HG02678 (cell line): ENCODE data around the gene CELSR2.

Experiments
- ATAC-seq: cut with Tn5 transposase; IDR thresholded peaks from one replicate; pipeline ENCODE4 v1.9.1; 2021; ENCODE audit warnings: mild to moderate bottlenecking, moderate library complexity; ENCODE audit not compliant: unreplicated experiment

Gene CELSR2

DNA sequence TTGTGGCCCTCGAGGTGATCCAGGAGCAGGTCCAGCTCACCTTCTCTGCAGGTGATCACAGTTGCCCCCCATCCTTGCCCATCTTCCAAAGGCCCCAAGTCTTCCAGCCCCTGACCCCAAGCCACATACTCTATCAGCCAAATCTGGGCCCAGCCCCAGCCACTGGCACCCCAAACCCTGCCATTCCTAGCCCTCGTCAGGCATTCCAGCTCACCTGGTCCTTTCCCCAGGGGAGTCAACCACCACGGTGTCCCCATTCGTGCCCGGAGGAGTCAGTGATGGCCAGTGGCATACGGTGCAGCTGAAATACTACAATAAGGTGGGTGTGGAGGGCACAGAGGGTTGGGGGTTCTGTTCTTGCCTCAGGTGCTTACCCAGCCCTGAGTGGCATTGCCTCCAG lies 12.2 kb downstream of the CELSR2 start:
- ATAC-seq, result no peak

DNA sequence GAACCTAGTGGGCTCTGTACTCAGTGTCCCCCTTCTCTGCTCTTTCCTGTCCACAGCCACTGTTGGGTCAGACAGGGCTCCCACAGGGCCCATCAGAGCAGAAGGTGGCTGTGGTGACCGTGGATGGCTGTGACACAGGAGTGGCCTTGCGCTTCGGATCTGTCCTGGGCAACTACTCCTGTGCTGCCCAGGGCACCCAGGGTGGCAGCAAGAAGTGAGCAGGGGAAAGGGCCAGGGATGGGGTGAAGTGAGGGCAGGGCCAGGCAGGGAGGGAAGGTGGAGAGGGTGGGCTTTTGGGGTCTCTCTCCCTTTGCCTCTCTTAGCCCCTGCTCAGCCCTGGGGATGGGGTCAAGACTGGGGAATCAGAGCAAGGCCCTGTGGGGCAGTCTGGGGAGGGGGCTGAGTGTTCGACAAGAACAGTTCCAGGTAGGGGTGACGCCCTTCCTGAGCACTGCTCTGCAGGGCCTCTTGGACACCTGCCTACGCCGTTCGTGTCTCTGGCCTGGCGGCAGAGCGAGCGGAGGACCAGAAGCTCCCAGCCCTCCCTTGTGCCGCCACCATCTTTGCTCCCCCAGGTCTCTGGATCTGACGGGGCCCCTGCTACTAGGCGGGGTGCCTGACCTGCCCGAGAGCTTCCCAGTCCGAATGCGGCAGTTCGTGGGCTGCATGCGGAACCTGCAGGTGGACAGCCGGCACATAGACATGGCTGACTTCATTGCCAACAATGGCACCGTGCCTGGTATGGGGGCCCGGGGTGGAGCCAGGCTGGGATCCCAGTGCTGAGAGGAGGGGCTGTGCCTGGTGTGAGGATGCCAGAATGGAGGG lies 13.1 kb downstream of the CELSR2 start:
- no peak for ATAC-seq

DNA sequence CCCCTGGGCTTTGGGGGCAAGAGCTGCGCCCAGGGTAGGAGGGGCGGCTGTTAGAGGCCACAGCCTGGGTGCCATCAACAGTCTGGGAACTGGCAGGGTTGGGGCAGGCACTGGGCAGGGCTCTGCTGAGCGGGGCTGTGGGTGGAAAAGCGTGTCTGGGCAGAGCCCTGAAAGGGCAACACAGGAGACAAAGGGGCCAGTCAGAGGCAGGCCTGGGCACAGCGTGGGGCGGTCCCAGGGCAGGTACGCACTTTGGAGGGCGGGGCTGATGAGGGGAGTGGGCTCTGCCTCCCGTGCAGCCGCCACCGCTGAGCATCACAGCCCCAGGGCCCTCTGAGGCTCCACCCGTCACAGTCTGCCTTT lies 13.9 kb downstream of the CELSR2 start:
- ATAC-seq, result peak; percentile 10

DNA sequence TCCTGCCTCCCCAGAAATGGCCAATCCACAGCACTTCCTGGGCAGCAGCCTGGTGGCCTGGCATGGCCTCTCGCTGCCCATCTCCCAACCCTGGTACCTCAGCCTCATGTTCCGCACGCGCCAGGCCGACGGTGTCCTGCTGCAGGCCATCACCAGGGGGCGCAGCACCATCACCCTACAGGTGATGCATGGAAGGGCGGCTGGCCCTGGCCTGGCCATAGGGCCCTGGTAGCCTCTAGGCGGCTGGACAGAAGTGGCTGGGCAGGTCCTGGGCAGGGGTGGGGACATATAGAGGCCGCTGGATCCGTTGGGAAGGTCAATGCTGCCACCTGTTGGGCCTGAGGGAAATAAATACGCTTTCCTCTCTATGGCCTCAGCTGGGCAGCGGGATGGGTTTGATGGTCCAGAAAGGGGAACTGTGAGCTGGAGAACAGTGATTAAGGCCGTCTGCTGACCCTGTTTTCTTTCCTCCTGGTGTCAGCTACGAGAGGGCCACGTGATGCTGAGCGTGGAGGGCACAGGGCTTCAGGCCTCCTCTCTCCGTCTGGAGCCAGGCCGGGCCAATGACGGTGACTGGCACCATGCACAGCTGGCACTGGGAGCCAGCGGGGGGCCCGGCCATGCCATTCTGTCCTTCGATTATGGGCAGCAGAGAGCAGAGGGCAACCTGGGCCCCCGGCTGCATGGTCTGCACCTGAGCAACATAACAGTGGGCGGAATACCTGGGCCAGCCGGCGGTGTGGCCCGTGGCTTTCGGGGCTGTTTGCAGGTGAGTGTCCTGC lies 14.4 kb downstream of the CELSR2 start:
- ATAC-seq, result peak; percentile 77

DNA sequence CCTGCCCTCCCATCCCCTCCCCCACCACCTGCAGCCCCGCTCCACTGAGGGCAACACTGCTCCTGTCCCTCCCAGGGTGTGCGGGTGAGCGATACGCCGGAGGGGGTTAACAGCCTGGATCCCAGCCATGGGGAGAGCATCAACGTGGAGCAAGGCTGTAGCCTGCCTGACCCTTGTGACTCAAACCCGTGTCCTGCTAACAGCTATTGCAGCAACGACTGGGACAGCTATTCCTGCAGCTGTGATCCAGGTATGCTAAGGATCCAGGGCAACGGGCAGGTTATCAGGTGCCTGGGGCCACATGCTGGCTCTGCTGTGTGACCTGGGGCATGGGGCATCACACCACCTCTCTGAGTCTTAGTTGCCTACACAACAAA lies 15.0 kb downstream of the CELSR2 start:
- no peak for ATAC-seq

DNA sequence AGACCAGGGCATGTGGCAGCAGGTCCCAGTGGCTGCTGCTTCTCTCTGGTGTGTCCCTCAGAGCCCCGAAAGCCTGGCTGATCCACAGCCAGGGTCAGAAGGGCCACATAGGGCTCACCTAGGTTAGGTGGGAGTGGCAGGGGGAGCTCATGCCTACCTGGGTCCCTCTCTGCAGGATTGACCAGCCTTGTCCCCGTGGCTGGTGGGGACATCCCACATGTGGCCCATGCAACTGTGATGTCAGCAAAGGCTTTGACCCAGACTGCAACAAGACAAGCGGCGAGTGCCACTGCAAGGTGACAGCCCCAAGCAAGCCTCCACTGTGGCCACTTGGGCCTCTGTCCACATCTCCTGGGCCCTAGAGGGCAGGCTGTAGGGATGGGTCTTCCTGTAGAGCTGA lies 15.7 kb downstream of the CELSR2 start:
- no peak for ATAC-seq

DNA sequence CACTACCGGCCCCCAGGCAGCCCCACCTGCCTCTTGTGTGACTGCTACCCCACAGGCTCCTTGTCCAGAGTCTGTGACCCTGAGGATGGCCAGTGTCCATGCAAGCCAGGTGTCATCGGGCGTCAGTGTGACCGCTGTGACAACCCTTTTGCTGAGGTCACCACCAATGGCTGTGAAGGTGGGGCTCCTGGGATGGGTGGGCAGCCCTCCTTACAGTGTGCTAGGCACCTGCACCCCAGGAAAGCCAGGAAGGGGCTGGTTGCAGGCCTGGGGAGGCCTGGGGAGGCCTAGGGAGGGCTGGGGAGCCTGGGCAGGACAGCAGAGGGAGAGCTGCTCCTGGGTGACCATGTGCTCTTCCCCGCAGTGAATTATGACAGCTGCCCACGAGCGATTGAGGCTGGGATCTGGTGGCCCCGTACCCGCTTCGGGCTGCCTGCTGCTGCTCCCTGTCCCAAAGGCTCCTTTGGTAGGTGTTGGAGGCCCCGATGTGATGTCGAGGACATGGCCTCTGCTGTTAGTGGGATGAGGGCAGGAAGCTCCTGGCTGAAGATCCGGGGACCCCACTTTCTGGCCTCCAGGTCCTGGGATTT lies 16.5 kb downstream of the CELSR2 start:
- no peak for ATAC-seq

DNA sequence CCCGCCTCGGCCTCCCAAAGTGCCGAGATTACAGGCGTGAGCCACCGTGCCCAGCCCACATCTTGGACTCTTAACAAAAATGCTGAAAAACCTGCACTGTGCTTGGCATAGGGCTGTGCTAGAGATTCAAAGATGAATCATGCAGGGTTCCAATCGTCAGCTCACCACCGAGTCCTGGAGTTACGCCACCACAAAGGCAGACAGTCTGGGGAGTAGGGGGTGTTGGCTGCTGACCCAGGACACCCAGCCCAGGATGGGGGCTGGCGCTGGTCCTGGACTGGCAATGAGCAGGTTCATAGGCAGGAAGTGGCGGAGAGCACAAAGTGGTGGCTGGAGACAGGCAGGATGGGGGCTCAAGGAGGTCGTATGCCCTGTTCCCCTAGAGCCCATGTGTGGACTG lies 17.6 kb downstream of the CELSR2 start:
- no peak for ATAC-seq

DNA sequence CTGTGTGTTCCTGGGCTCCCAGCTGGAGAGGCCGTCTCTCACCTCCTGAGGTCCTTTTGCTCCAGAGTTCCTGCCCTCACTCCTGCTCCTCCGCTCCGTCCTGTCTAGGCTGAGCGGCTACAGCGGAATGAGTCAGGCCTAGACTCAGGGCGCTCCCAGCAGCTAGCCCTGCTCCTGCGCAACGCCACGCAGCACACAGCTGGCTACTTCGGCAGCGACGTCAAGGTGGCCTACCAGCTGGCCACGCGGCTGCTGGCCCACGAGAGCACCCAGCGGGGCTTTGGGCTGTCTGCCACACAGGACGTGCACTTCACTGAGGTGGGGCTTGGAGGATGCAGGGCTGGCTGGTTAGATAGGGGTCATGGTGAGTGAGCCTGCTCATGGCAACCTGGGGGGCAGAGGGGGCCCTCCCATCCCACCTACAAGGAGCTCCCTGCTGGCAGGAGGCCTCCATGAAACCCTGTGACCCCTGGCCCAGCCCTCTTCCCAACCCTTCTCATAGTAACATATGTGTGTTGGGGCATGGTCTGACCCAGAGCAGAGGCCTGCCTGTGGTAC lies 18.5 kb downstream of the CELSR2 start:
- ATAC-seq, result no peak

DNA sequence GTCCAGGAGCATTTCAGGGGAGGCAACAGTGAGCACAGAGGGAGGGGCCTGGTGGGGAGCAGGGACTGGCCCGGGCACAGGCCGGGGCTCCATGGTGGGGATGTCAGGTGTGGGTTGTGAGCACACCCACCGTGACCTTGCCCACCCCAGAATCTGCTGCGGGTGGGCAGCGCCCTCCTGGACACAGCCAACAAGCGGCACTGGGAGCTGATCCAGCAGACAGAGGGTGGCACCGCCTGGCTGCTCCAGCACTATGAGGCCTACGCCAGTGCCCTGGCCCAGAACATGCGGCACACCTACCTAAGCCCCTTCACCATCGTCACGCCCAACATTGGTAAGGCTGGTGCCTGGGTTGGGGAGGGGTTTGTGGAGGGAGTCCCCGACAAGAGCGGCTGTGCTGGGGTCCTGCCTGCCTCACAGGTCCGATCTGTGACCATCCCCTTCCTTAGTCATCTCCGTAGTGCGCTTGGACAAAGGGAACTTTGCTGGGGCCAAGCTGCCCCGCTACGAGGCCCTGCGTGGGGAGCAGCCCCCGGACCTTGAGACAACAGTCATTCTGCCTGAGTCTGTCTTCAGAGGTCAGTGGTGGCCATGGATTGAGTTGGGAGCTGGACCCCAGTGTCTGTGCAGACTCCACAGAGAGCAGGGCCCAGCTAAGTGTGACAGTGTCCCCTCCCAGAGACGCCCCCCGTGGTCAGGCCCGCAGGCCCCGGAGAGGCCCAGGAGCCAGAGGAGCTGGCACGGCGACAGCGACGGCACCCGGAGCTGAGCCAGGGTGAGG lies 19.3 kb downstream of the CELSR2 start:
- ATAC-seq, result no peak

DNA sequence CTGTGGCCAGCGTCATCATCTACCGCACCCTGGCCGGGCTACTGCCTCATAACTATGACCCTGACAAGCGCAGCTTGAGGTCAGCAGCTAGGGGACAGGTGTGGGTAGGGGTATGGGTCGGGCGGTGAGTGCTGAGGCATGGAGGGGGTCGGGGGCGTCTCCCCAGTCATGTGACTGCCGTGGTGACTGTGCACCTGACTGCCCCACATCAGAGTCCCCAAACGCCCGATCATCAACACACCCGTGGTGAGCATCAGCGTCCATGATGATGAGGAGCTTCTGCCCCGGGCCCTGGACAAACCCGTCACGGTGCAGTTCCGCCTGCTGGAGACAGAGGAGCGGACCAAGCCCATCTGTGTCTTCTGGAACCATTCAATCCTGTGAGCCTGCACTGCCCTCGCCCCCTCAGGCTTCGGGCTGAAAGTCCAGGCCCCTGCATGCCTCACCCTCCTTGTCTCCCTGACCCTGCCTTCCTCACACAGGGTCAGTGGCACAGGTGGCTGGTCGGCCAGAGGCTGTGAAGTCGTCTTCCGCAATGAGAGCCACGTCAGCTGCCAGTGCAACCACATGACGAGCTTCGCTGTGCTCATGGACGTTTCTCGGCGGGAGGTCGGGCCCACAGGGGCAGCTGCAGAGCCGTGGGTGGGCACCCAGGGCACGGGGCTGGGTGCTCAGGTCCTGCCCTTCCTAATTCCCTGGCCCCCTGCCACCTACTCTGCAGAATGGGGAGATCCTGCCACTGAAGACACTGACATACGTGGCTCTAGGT lies 20.1 kb downstream of the CELSR2 start:
- no peak for ATAC-seq

DNA sequence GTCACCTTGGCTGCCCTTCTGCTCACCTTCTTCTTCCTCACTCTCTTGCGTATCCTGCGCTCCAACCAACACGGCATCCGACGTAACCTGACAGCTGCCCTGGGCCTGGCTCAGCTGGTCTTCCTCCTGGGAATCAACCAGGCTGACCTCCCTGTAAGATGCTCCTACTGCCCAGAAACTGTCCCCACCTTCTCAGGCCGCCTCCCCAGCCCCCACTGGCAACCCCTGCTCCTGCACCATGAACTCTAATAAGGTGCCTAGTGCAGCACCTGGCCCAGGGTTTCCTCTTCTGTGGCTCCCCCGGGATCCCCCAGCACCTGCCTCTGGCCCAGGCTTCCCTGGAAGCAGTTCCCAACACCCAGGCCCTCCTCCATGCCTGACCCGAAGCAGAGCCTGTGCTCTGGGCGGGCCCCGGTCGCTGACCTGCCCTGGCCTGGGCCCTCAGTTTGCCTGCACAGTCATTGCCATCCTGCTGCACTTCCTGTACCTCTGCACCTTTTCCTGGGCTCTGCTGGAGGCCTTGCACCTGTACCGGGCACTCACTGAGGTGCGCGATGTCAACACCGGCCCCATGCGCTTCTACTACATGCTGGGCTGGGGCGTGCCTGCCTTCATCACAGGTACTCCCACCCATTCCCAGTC lies 20.8 kb downstream of the CELSR2 start:
- no peak for ATAC-seq

DNA sequence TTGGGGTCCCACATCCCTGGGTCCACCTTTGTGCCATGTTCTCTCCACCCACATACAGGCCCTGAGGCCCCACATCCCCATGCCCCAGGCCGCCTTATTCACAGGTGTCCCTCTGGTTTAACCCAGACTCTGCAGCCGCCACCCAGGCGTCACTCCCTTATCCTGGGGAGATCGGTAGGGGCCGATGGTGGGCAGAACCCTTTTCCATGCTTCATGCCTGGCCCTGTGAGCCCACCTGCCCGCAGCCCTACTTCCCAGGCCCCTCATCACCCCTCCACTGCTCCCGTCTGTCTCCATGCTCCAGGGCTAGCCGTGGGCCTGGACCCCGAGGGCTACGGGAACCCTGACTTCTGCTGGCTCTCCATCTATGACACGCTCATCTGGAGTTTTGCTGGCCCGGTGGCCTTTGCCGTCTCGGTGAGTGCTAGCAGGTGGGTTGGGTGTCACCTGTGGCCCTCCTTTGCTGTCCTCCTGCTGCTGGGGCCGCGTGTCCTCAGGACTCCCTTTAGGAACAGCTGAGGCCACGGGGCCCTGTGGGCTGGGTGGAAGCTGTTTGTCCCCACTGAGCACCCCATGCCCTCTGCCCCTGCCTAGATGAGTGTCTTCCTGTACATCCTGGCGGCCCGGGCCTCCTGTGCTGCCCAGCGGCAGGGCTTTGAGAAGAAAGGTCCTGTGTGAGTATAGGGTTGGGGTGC lies 21.4 kb downstream of the CELSR2 start:
- no peak for ATAC-seq

DNA sequence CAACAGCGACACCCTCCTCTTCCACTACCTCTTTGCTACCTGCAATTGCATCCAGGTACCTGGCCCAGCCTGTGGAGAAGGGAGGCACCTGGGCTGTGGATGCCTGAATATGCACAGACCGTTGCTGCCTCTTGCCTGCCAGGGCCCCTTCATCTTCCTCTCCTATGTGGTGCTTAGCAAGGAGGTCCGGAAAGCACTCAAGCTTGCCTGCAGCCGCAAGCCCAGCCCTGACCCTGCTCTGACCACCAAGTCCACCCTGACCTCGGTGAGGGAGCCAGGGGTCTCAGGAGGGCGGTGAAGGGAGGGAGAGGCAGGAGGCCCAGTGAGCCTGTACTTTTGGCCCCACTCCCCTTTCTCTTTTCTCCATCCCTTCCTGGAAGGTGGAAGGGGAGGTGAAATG lies 22.1 kb downstream of the CELSR2 start:
- no peak for ATAC-seq

DNA sequence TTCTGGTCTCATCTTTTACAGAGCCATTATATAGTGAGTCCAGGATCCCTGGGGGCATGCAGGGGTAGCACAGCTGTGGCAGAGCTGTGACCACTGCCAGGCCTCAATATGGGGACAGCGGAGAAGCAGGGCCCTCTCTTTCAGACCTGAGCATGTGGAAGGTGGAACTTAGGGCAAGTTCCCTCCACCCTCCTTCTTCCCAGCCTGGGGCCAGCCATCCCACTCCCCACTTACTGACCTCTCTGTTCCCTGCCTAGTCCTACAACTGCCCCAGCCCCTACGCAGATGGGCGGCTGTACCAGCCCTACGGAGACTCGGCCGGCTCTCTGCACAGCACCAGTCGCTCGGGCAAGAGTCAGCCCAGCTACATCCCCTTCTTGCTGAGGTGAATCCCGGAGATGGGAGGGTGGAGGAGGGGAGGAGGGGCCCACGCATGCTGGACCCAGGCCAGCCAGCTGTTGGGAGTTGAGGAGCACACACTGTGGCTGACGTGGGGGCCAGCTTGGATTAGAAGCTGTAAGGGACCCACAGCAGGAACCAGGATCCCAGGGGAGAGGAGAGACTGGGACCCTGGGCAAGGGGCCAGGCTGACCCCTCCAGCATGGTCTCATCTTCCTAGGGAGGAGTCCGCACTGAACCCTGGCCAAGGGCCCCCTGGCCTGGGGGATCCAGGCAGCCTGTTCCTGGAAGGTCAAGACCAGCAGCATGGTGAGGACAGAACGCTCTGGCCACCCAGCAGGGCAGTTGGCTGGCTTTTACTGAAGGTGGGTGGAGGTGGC lies 22.9 kb downstream of the CELSR2 start:
- no peak for ATAC-seq

DNA sequence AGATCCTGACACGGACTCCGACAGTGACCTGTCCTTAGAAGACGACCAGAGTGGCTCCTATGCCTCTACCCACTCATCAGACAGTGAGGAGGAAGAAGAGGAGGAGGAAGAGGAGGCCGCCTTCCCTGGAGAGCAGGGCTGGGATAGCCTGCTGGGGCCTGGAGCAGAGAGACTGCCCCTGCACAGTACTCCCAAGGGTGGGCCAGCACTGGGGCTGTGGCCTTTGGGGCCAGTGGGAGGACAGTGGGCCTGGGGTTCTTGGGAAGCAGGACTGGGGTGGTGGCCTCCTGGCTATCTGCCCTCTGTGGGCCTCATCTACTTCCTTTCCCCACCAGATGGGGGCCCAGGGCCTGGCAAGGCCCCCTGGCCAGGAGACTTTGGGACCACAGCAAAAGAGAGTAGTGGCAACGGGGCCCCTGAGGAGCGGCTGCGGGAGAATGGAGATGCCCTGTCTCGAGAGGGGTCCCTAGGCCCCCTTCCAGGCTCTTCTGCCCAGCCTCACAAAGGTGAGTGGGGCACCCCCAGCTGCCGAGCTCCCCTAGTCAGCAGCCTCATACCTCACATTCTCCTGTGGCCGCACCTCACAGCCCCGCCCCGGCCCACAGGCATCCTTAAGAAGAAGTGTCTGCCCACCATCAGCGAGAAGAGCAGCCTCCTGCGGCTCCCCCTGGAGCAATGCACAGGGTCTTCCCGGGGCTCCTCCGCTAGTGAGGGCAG lies 23.6 kb downstream of the CELSR2 start:
- ATAC-seq, result no peak

DNA sequence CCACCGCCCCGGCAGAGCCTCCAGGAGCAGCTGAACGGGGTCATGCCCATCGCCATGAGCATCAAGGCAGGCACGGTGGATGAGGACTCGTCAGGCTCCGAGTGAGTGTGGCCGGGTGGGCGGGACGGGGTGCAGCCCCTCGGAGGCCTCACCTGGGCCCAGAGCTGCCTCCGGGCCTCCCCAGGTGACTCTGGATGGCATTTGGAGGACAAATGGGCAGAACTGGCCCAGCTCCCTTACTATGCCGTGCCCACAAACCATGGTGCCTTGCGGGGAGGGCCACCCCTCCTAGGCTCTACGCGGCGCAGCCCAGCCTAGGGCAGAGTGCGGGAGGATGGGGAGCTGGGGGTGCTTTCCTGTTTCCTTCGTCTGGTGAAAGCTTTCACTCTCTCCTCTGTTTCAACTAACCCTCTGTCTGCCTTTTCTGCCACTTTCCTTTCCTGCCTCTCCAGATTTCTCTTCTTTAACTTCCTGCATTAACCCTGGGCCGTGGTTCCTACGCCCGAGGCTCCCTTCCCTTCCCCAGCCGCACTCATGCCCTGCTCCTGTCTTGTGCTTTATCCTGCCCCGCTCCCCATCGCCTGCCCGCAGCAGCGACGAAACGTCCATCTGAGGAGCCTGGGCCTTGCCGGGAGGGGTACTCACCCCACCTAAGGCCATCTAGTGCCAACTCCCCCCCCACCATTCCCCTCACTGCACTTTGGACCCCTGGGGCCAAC lies 24.4 kb downstream of the CELSR2 start:
- no peak for ATAC-seq
